ENCODE data around the gene TOMT. TPM values are rescaled to one million over a fixed set of nuclear protein-coding genes. Genes with fewer than 3 reads are reported as not detected.
"Not testable (repeated sequence)": the region's sequence is repeated elsewhere in the genome, so short reads cannot be mapped to it uniquely, and the experiment has no call there.

Gene TOMT
- total RNA-seq, 1 donor from 2014 or later: not detected

- intact Hi-C loops (cut with DNase I): loop anchor here (5.0 kb wide), 1 partner anchor 168 kb away; no protein-coding TSS in a partner anchor
- DNase-seq (ENCODE audit: missing footprints) (no peak), ATAC-seq (no peak)
Measured at GRCh38 chr11:72144807-72145565, 39.3 kb downstream of the TOMT start.

- intact Hi-C loops (cut with DNase I): no loop called here
- DNase-seq (ENCODE audit: missing footprints) (no peak), ATAC-seq (no peak)
Measured at GRCh38 chr11:72146625-72147024, 40.9 kb downstream of the TOMT start.

GRCh38 chr11:72150882-72151281 lies 45.2 kb downstream of the TOMT start:
- ATAC-seq: no peak
- intact Hi-C loops (cut with DNase I): no loop called here
- DNase-seq (ENCODE audit: missing footprints): no peak

GRCh38 chr11:72153874-72154273 lies 48.1 kb downstream of the TOMT start:
- ATAC-seq; DNase-seq (ENCODE audit: missing footprints); intact Hi-C loops (cut with DNase I): not testable (repeated sequence)

- ATAC-seq (no peak), DNase-seq (ENCODE audit: missing footprints) (no peak)
Measured at GRCh38 chr11:72154816-72155215, 49.1 kb downstream of the TOMT start.

GRCh38 chr11:72155751-72156150 lies 50.0 kb downstream of the TOMT start:
- DNase-seq (ENCODE audit: missing footprints): no peak
- ATAC-seq: no peak
- intact Hi-C loops (cut with DNase I): no loop called here

More at GRCh38 chr11:72154816-72155215, 49.1 kb downstream of the TOMT start:
- intact Hi-C loops (cut with DNase I): no loop called here

GRCh38 chr11:72157131-72157530 lies 51.4 kb downstream of the TOMT start:
- DNase-seq (ENCODE audit: missing footprints): no peak
- ATAC-seq: no peak
- intact Hi-C loops (cut with DNase I): no loop called here

Small RNA genes within 50 kb of the gene (microRNA-seq; reads per million reads assigned to microRNA genes)
- gene MIR3165: not detected

Other genes starting within 250 kb of the TOMT start
- gene DEFB131B, start 227.5 kb upstream of the TOMT start, total RNA-seq: not detected
- gene XNDC1N, start 177.3 kb upstream of the TOMT start, total RNA-seq: 3.2 TPM
- gene RNF121, start 176.9 kb upstream of the TOMT start, total RNA-seq: 23.0 TPM
- 5.1 TPM for gene IL18BP, start 107.0 kb upstream of the TOMT start, total RNA-seq
- gene NUMA1, start 25.4 kb upstream of the TOMT start, total RNA-seq: 81.3 TPM
- gene LRRC51, start 25.1 kb upstream of the TOMT start, total RNA-seq: 3.7 TPM
- gene LAMTOR1, start 2.6 kb upstream of the TOMT start, total RNA-seq: 80.3 TPM
- 46.1 TPM for gene ANAPC15, start 6.8 kb downstream of the TOMT start, total RNA-seq
- 1.7 TPM for gene FOLR3, start 29.8 kb downstream of the TOMT start, total RNA-seq
- 1.2 TPM for gene FOLR1, start 86.2 kb downstream of the TOMT start, total RNA-seq
- gene FOLR2, start 110.9 kb downstream of the TOMT start, total RNA-seq: 33.1 TPM
- gene INPPL1, start 118.8 kb downstream of the TOMT start, total RNA-seq: 130 TPM
- gene PHOX2A, start 138.3 kb downstream of the TOMT start, total RNA-seq: not detected

Measured in Right ventricle myocardium inferior (tissue), 1 donor.